Measurements from ENCODE around the gene PRPH2.

- TF ChIP-seq, protein P1, sequence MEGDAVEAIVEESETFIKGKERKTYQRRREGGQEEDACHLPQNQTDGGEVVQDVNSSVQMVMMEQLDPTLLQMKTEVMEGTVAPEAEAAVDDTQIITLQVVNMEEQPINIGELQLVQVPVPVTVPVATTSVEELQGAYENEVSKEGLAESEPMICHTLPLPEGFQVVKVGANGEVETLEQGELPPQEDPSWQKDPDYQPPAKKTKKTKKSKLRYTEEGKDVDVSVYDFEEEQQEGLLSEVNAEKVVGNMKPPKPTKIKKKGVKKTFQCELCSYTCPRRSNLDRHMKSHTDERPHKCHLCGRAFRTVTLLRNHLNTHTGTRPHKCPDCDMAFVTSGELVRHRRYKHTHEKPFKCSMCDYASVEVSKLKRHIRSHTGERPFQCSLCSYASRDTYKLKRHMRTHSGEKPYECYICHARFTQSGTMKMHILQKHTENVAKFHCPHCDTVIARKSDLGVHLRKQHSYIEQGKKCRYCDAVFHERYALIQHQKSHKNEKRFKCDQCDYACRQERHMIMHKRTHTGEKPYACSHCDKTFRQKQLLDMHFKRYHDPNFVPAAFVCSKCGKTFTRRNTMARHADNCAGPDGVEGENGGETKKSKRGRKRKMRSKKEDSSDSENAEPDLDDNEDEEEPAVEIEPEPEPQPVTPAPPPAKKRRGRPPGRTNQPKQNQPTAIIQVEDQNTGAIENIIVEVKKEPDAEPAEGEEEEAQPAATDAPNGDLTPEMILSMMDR (IDR thresholded peaks at IDR 0.05) = no peak
- no peak for TF ChIP-seq POLR2A (IDR thresholded peaks at IDR 0.05)
Observed at GRCh38 chr6:42702200-42702599, 20.2 kb downstream of the PRPH2 start.

All from heart left ventricle (tissue), 13 donors.